ENCODE data around the gene RNU1-3. TPM values are rescaled to one million over a fixed set of nuclear protein-coding genes. Genes with fewer than 3 reads are reported as not detected.
"Not testable (repeated sequence)": the region's sequence is repeated elsewhere in the genome, so short reads cannot be mapped to it uniquely, and the experiment has no call there.

Gene RNU1-3
- under 0.01 TPM in 1 of 2 replicates, not detected in the other for total RNA-seq (2014; rRNA removed; shearing (Covaris generic))
- polyA plus RNA-seq (2016; fragmentation: Nextera tagmentation; extraction: Ambion mirVana), result not detected in 2 replicates

DNA sequence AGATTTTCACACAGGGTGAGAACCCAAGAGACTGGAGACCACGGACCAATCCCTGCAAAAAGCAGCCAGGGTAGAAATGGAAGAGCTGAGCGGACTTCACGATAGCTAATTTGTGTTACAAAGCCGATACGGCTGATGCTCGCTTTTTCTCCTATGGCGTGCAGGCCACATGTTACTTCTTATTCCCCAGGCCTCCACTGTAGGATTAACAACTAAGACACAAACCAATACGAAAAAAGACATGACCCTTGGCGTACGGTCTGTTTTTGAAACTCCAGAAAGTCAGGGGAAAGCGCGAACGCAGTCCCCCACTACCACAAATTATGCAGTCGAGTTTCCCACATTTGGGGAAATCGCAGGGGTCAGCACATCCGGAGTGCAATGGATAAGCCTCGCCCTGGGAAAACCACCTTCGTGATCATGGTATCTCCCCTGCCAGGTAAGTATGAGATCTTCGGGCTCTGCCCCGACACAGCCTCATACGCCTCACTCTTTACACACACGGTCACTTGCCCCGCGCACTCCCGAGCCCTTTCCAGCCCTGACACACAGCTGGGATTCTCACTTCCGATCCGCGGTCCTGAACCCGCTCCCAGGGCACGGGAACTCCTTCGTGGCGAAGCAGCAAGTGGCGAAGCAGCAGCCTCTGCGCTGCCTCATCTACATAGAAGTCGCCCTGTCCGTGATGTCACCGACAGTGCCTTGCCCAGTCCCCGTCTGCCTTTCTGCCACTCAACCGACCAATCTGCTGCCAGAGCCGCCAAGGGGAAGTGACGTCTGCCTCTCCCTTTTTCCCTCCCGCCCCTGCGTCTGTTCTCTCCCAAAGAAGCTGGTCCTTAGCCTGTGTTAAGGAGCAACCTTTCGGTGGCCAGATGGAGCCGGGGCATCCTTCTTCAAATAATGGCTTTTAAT lies at the start of gene RNU1-3:
TSS of gene RNU1-3 (minus strand) at position 447 of the 912 bp plus-strand sequence.
- DNase-seq; H3K36me3 ChIP-seq (ENCODE audit: low read depth); H3K4me3 ChIP-seq; H3K9me3 ChIP-seq (ENCODE audit: low read depth); H3K27ac ChIP-seq; H3K4me2 ChIP-seq (ENCODE audit: unreplicated experiment); H3K4me1 ChIP-seq (ENCODE audit: insufficient read depth); H2AFZ ChIP-seq; in situ Hi-C loops (cut with MboI); H3K27me3 ChIP-seq (replicated peaks; ENCODE audit: insufficient read depth); H3K9ac ChIP-seq; H3K79me2 ChIP-seq (ENCODE audit: insufficient read depth); H3K9me2 ChIP-seq (ENCODE audit: insufficient read depth); H4K20me1 ChIP-seq (ENCODE audit: insufficient read depth); H3F3A ChIP-seq (ENCODE audit: insufficient read depth): not testable (repeated sequence)
- no CpG with 5 or more reads among the region's 45 CpGs for WGBS, 2 experiments (ENCODE audit: low coverage in 1 of 2, low lambda C conversion rate in 2 of 2, missing lambda C conversion rate in 2 of 2)

DNA sequence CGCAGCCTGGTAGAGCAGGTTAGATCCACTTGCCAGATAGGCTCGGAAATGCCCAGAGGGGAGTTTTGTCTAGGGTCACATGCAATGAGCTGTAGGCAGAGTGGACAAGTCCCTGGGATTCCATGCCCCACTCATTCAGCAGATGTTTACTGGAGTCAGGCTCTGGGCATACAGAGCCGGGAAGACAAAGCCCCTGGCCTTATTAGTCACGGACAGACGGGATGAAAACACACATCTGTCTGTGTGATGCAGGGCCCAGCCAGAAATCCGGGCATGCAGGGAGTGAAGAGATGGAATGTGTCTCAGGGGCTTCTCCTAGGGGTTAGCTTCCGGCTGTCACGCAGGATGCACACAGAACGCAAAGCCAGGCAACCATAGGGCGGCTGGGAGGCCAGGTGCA lies 46.7 kb upstream of the RNU1-3 start:
- H4K20me1 ChIP-seq (ENCODE audit: insufficient read depth); in situ Hi-C loops (cut with MboI); H3K36me3 ChIP-seq (ENCODE audit: low read depth); H3K27ac ChIP-seq; H2AFZ ChIP-seq; H3K9me2 ChIP-seq (ENCODE audit: insufficient read depth); H3K4me1 ChIP-seq (ENCODE audit: insufficient read depth); H3K27me3 ChIP-seq (replicated peaks; ENCODE audit: insufficient read depth); H3K79me2 ChIP-seq (ENCODE audit: insufficient read depth); H3K9me3 ChIP-seq (ENCODE audit: low read depth); H3F3A ChIP-seq (ENCODE audit: insufficient read depth); H3K4me2 ChIP-seq (ENCODE audit: unreplicated experiment); DNase-seq; H3K4me3 ChIP-seq; H3K9ac ChIP-seq: not testable (repeated sequence)
- WGBS, 2 experiments (ENCODE audit: low coverage in 1 of 2, low lambda C conversion rate in 2 of 2, missing lambda C conversion rate in 2 of 2), result 67 to 76% methylated on average over 4 to 6 of the region's 10 CpGs

DNA sequence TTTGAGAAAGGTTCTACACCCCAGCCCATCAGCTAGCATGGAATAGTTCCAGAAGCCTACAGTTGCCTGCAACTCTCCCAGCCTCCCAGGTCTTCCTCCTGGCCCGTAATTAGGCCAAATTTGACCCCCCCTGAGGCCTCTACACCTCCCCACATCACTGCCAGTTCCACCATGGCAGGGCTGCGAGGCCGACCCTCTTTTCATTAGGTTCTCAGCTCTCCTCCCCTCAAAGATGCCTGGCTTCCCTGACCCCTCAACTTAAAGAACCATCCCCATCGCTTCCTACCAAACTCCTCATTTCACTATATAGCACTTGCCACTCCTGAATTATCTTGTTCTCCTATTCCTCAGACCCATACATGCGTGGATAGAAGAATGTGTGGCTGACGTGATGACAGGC lies 46.2 kb upstream of the RNU1-3 start:
- H3K4me1 ChIP-seq (ENCODE audit: insufficient read depth); H3K9me2 ChIP-seq (ENCODE audit: insufficient read depth); H3K9ac ChIP-seq; H3K27me3 ChIP-seq (replicated peaks; ENCODE audit: insufficient read depth); H2AFZ ChIP-seq; H4K20me1 ChIP-seq (ENCODE audit: insufficient read depth); H3K4me3 ChIP-seq; H3K27ac ChIP-seq; DNase-seq; H3F3A ChIP-seq (ENCODE audit: insufficient read depth); H3K4me2 ChIP-seq (ENCODE audit: unreplicated experiment); H3K79me2 ChIP-seq (ENCODE audit: insufficient read depth); H3K36me3 ChIP-seq (ENCODE audit: low read depth); in situ Hi-C loops (cut with MboI); H3K9me3 ChIP-seq (ENCODE audit: low read depth): not testable (repeated sequence)
- 87 to 95% methylated on average over 6 of the region's 6 CpGs for WGBS, 2 experiments (ENCODE audit: low coverage in 1 of 2, low lambda C conversion rate in 2 of 2, missing lambda C conversion rate in 2 of 2)

DNA sequence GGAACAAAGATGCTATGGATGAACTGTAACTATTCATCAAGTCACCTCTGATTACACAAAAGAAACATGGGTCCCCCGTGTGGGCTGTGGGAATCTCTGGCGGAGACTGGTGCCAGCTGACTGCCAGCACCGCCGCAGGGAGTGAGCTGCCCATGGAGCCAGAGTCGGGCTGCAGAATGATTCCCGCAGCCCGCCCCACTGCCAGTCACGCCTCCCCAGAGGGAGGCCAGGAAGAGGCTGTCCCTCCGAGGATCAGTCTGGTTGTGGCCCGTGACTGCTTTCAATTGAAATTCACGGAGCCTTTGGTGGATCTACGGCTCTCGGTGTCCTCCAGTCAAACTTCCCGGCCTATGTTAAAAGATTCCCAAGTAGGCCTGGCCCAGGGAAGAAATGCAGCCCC lies 45.8 kb upstream of the RNU1-3 start:
- H3K4me2 ChIP-seq (ENCODE audit: unreplicated experiment); H2AFZ ChIP-seq; H3K36me3 ChIP-seq (ENCODE audit: low read depth); DNase-seq; H3K4me3 ChIP-seq; H3K27ac ChIP-seq; H3K9ac ChIP-seq; H3K9me2 ChIP-seq (ENCODE audit: insufficient read depth); H3K27me3 ChIP-seq (replicated peaks; ENCODE audit: insufficient read depth); H3K9me3 ChIP-seq (ENCODE audit: low read depth); in situ Hi-C loops (cut with MboI); H3K4me1 ChIP-seq (ENCODE audit: insufficient read depth); H3K79me2 ChIP-seq (ENCODE audit: insufficient read depth); H3F3A ChIP-seq (ENCODE audit: insufficient read depth); H4K20me1 ChIP-seq (ENCODE audit: insufficient read depth): not testable (repeated sequence)
- WGBS, 2 experiments (ENCODE audit: low coverage in 1 of 2, low lambda C conversion rate in 2 of 2, missing lambda C conversion rate in 2 of 2), result 44 to 50% methylated on average over 13 to 14 of the region's 14 CpGs

DNA sequence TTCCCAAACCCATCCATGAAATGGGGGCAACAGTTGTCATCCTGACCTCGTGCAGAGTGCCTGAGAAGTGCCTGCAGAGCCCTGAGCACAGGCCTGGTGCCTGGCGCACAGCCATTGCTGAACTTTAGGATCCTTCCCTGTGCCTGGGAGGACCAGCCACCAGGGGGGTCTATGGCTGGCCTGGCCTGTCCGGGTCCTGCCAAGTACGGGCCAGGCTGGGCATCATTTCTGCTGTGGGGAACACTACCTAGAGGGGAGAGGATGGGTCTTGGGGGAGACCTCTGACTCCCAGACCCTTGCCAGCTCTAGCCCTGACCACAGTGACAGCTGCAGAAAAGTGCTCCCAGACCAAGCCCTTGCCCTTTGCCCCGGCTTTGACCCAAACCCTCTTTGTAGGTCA lies 45.4 kb upstream of the RNU1-3 start:
- H3K4me1 ChIP-seq (ENCODE audit: insufficient read depth); H4K20me1 ChIP-seq (ENCODE audit: insufficient read depth); H3K36me3 ChIP-seq (ENCODE audit: low read depth); in situ Hi-C loops (cut with MboI); DNase-seq; H3K27me3 ChIP-seq (replicated peaks; ENCODE audit: insufficient read depth); H3K4me3 ChIP-seq; H3K9me3 ChIP-seq (ENCODE audit: low read depth); H3K9me2 ChIP-seq (ENCODE audit: insufficient read depth); H3K79me2 ChIP-seq (ENCODE audit: insufficient read depth); H3K27ac ChIP-seq; H3F3A ChIP-seq (ENCODE audit: insufficient read depth); H2AFZ ChIP-seq; H3K4me2 ChIP-seq (ENCODE audit: unreplicated experiment); H3K9ac ChIP-seq: not testable (repeated sequence)
- 83 to 84% methylated on average over 5 of the region's 5 CpGs for WGBS, 2 experiments (ENCODE audit: low coverage in 1 of 2, low lambda C conversion rate in 2 of 2, missing lambda C conversion rate in 2 of 2)

DNA sequence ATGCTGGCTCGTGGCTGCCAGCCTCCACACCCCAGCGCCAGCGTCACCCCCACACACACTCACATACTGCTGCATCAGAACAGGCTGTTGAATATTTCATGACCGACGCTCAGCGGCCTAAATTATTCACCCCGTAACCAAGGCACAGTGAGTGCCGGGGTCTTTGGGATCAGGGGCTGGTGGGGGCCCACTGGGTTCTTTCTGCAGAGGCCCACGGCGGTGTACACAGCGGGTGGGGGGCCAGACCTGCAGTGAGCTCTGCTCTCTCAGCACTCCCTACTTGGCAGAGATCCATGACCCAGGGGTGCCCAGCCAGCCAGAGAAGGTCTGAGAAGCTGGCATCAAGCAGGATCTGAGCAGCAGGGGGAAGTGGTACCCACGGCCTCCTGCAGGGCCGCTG lies 43.9 kb upstream of the RNU1-3 start:
- H3F3A ChIP-seq (ENCODE audit: insufficient read depth); H3K4me2 ChIP-seq (ENCODE audit: unreplicated experiment); H3K9me2 ChIP-seq (ENCODE audit: insufficient read depth); H3K9ac ChIP-seq; H3K27ac ChIP-seq; H3K79me2 ChIP-seq (ENCODE audit: insufficient read depth); in situ Hi-C loops (cut with MboI); H3K36me3 ChIP-seq (ENCODE audit: low read depth); H3K9me3 ChIP-seq (ENCODE audit: low read depth); H2AFZ ChIP-seq; H3K4me3 ChIP-seq; DNase-seq; H3K27me3 ChIP-seq (replicated peaks; ENCODE audit: insufficient read depth); H3K4me1 ChIP-seq (ENCODE audit: insufficient read depth); H4K20me1 ChIP-seq (ENCODE audit: insufficient read depth): not testable (repeated sequence)
- 42 to 80% methylated on average over 9 to 13 of the region's 13 CpGs for WGBS, 2 experiments (ENCODE audit: low coverage in 1 of 2, low lambda C conversion rate in 2 of 2, missing lambda C conversion rate in 2 of 2)

DNA sequence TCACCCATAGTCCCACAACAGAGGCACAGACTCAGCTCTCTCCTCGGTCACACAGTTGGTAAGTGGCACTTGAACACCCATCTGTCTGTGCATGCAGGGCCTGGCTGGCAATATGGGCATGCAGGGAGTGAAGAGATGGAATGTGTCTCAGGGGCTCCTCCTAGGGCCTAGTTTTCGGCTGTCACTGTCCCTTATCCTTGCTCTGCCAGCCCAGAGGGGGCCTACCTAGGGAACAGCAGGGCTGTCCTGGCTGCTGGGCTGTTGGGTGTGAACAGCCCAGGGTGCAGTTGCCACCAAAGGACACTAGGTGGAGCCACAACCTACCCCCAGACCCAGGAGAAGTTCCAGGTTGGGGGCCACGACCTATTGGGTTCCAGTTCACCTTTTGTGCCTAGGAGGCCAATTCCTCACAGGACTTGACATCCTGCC lies 42.9 kb upstream of the RNU1-3 start:
- H3K9me2 ChIP-seq (ENCODE audit: insufficient read depth); H3K27ac ChIP-seq; H3K27me3 ChIP-seq (replicated peaks; ENCODE audit: insufficient read depth); H3F3A ChIP-seq (ENCODE audit: insufficient read depth); H3K36me3 ChIP-seq (ENCODE audit: low read depth); H3K4me3 ChIP-seq; H3K4me1 ChIP-seq (ENCODE audit: insufficient read depth); H3K9me3 ChIP-seq (ENCODE audit: low read depth); H4K20me1 ChIP-seq (ENCODE audit: insufficient read depth); H3K79me2 ChIP-seq (ENCODE audit: insufficient read depth); H3K9ac ChIP-seq; in situ Hi-C loops (cut with MboI); H2AFZ ChIP-seq; H3K4me2 ChIP-seq (ENCODE audit: unreplicated experiment): not testable (repeated sequence)
- peak; percentile 31 for DNase-seq
- WGBS, 2 experiments (ENCODE audit: low coverage in 1 of 2, low lambda C conversion rate in 2 of 2, missing lambda C conversion rate in 2 of 2), result 12 to 30% methylated on average over 3 of the region's 3 CpGs
